ENCODE measurements around the gene TMEM51.
A peak's percentile ranks its signal among the peaks of the same experiment; 100 is the strongest.

Gene TMEM51

GRCh38 chr1:15177710-15178166 lies 24.2 kb downstream of the TMEM51 start:
- no peak for DNase-seq (ENCODE audit: low read depth)

GRCh38 chr1:15178571-15179484 lies 25.3 kb downstream of the TMEM51 start:
- DNase-seq (ENCODE audit: low read depth), result peak; percentile 97

GRCh38 chr1:15179485-15179883 lies 25.9 kb downstream of the TMEM51 start:
- no peak for DNase-seq (ENCODE audit: low read depth)

- DNase-seq (ENCODE audit: low read depth), result no peak
These were observed 26.6 kb downstream of the TMEM51 start for GRCh38 chr1:15180189-15180588.

GRCh38 chr1:15180945-15181523 lies 27.5 kb downstream of the TMEM51 start:
- no peak for DNase-seq (ENCODE audit: low read depth)

- DNase-seq (ENCODE audit: low read depth), result no peak
These were observed 28.0 kb downstream of the TMEM51 start for GRCh38 chr1:15181564-15181963.

GRCh38 chr1:15184436-15185241 lies 31.1 kb downstream of the TMEM51 start:
- no peak for DNase-seq (ENCODE audit: low read depth)

GRCh38 chr1:15185617-15186016 lies 32.1 kb downstream of the TMEM51 start:
- no peak for DNase-seq (ENCODE audit: low read depth)

- DNase-seq (ENCODE audit: low read depth), result no peak
These were observed 32.7 kb downstream of the TMEM51 start for GRCh38 chr1:15186073-15186845.

- no peak for DNase-seq (ENCODE audit: low read depth)
These were observed 33.3 kb downstream of the TMEM51 start for GRCh38 chr1:15186846-15187151.

GRCh38 chr1:15187175-15188129 lies 33.9 kb downstream of the TMEM51 start:
- no peak for DNase-seq (ENCODE audit: low read depth)

GRCh38 chr1:15188130-15188524 lies 34.6 kb downstream of the TMEM51 start:
- no peak for DNase-seq (ENCODE audit: low read depth)

GRCh38 chr1:15188678-15189077 lies 35.1 kb downstream of the TMEM51 start:
- no peak for DNase-seq (ENCODE audit: low read depth)

- no peak for DNase-seq (ENCODE audit: low read depth)
These were observed 36.3 kb downstream of the TMEM51 start for GRCh38 chr1:15189692-15190370.

GRCh38 chr1:15191267-15191666 lies 37.7 kb downstream of the TMEM51 start:
- no peak for DNase-seq (ENCODE audit: low read depth)

- no peak for DNase-seq (ENCODE audit: low read depth)
These were observed 38.2 kb downstream of the TMEM51 start for GRCh38 chr1:15191770-15192169.

GRCh38 chr1:15192916-15193550 lies 39.5 kb downstream of the TMEM51 start:
- no peak for DNase-seq (ENCODE audit: low read depth)

GRCh38 chr1:15195420-15196052 lies 42.0 kb downstream of the TMEM51 start:
- no peak for DNase-seq (ENCODE audit: low read depth)

GRCh38 chr1:15196069-15196468 lies 42.5 kb downstream of the TMEM51 start:
- no peak for DNase-seq (ENCODE audit: low read depth)

Measured in iris pigment epithelial cell (primary cell).